Body of pancreas (tissue), 4 donors: ENCODE results near the gene MTCH1. TPM values are rescaled to one million over a fixed set of nuclear protein-coding genes. Genes with fewer than 3 reads are reported as not detected.

Experiments
- ATAC-seq: fragments of 150-250 bp; one replicate; pipeline ENCODE4 v1.9.1; 2016
- DNase-seq, 4 donors: peaks; one replicate each; pipeline ENCODE4 v3.0.0-alpha.2; 2019
- H3K27ac ChIP-seq, 4 donors: fragments of 200-600 bp; sonication (generic); 1 replicate in 3 of 4; 2 replicates in 1 of 4; pipeline versions ENCODE4 v1.5.1 to v1.6.1; 2016 to 2019; ENCODE audit warnings: mild to moderate bottlenecking in 1 of 4, mixed read lengths in 1 of 4, moderate library complexity in 1 of 4
- H3K27me3 ChIP-seq, 2 donors: fragments of 200-600 bp; sonication (generic); one replicate each; pipeline ENCODE4 v1.6.0; 2016; ENCODE audit warnings: mild to moderate bottlenecking in 1 of 2
- H3K36me3 ChIP-seq, 2 donors: fragments of 200-600 bp; sonication (generic); replicated peaks in 1 of 2; 2 replicates each; pipeline ENCODE4 v1.5.1; 2016; ENCODE audit warnings: low read depth in 2 of 2; ENCODE audit not compliant: insufficient read depth in 1 of 2
- H3K4me1 ChIP-seq: fragments of 200-600 bp; sonication (generic); one replicate; pipeline ENCODE4 v1.6.0; 2016
- H3K4me3 ChIP-seq, 2 donors: fragments of 200-600 bp; sonication (generic); 1 replicate in 1 of 2; 2 replicates in 1 of 2; pipeline ENCODE4 v1.5.1; 2016 to 2019
- H3K9me3 ChIP-seq, 3 donors: fragments of 200-600 bp; sonication (generic); 1 replicate in 2 of 3; 2 replicates in 1 of 3; pipeline ENCODE4 v1.5.1; 2016
- CTCF ChIP-seq, 7 experiments: fragments of 450-650 bp in 4 of 7; fragments of 200-600 bp in 3 of 7; sonication (generic) in 3 of 7; IDR thresholded peaks; one replicate each; pipeline ENCODE4 v1.5.1; 2016 to 2019; ENCODE audit warnings: antibody characterized with exemption in 7 of 7
- POLR2A ChIP-seq, 3 donors: fragments of 450-650 bp; IDR thresholded peaks; one replicate each; pipeline ENCODE4 v1.6.1; 2016; ENCODE audit warnings: antibody characterized with exemption in 3 of 3, mild to moderate bottlenecking in 2 of 3
- WGBS, 2 donors: methylation state at CpG; one replicate each; pipeline ENCODE4 v1.1.5; 2017; 5-methylcytosine and 5-hydroxymethylcytosine counted together
- intact Hi-C: fragments of 100-400 bp; cut with DNase I; formaldehyde crosslinking; loops from one replicate; pipeline ENCODE4 v1.15.1; 2023
- total RNA-seq, 2 donors: library from RNA; depleted of rRNA; stranded (reverse); fragments of >200 nt; gene quantifications; one replicate each; pipeline ENCODE4 v1.1.0, GENCODE V29; 2016

Gene MTCH1
- total RNA-seq, 2 donors from 2014 or later, result 152 to 198 TPM

DNA sequence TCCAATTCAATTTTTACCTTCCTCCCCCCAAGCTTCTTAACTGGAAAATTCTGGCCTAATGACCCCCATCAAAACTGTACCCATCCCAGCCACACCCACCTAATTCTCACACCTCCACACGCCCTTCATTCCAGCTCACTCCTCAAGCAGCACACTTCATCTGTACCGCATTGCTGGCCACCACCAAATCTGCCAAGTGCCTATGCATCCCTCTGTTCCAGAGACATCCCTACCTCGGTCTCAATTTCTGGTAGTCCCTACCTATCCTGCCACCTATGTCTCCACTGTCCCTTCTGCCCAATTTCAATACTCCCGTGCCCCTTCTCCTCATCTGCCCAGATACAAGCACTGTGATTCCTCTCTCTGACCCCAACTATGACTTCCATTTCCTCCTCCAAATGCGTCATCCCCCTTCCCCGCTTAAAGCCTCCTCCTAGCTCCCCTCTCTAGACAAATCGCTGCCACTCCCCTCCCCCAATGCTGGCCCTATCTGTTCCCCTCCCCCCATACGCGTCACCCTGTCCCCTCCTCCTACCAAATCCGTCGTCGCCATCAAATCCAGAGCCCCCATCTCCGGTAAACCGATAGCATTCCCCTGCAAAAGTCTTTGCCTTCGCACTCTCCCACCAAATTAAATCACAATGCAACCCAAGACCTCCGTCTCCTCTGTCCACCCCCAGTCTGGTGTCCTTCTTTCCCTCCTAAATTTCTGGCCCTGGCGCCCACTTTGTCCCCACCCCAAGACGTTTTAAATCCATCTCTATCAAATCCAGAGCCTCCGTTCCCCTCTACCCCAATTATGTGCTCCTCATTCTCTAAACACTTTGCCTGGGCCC, 1.2 kb downstream of the MTCH1 start:
- DNase-seq (peak; percentile 39 to 60 (median 51)), ATAC-seq (no peak)
- Histone ChIP-seq H3K4me3 (peak overlapping the region; percentile 95 to 97), H3K4me1 (peaks cover 60% of the 10 kb centered on the region), H3K36me3 (no peaks in the 10 kb centered on the region), H3K27me3 (no peaks in the 10 kb centered on the region), H3K9me3 (no peaks in the 10 kb centered on the region), H3K27ac (peak overlapping the region in 3 of 4 donors; percentile 96 to 97 (median 97))
- no peak for TF ChIP-seq CTCF (IDR thresholded peaks at IDR 0.05)
- intact Hi-C loops, result no loop called here
- 5 to 8% methylated on average over 19 of the region's 19 CpGs for WGBS, 2 donors

- Histone ChIP-seq H3K4me3 (no peak overlapping the region), H3K4me1 (peaks cover 70% of the 10 kb centered on the region), H3K27me3 (no peaks in the 10 kb centered on the region), H3K9me3 (no peaks in the 10 kb centered on the region), H3K36me3 (no peaks in the 10 kb centered on the region), H3K27ac (no peak overlapping the region)
- intact Hi-C loops, result no loop called here
- 85 to 86% methylated on average over 3 of the region's 3 CpGs for WGBS, 2 donors
- no peak for ATAC-seq
- TF ChIP-seq CTCF (IDR thresholded peaks at IDR 0.05), result no peak
- TF ChIP-seq POLR2A (IDR thresholded peaks at IDR 0.05), result no peak
- DNase-seq, result no peak
Observed at GRCh38 chr6:36983538-36983937, 2.5 kb downstream of the MTCH1 start.

DNA sequence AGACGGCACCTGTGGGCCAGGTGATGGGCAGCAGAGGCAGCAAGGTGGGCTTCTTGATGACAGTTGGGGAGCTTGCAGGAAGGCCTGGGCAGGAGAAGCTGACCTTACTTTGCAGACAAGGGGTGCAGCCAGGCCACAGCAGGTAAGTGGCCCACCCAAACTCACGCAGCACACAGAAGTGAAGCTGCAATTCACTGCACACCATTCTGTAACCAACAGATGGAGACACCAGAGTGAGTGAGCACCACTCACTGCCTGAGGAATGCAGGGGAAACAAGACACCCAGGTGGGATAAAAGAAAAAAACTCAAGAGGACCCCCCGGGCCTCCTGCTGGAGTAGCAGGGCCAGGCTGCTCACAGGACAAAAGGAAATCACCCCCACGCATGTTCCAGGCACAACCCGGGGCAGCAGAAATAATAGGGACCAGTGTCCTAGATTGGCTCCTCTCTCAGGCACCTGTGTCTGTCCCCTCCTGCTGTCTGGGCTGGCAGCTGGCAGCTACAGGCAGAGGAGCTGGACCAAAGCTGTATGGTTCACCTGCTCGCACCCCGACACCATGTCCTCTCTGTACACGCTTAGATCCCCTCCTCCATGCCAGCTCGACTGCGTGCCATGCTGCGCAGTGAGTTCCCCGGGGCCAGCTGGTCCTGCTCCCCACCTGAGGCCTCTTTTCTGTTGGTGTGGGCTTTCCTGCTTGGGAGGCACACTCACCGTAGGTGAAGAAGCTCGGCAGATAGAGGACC, 4.9 kb downstream of the MTCH1 start:
- Histone ChIP-seq H3K27me3 (no peaks in the 10 kb centered on the region), H3K4me1 (peaks cover 60% of the 10 kb centered on the region), H3K4me3 (no peak overlapping the region), H3K9me3 (no peaks in the 10 kb centered on the region), H3K36me3 (peaks cover 14 to 16% of the 10 kb centered on the region in 2 donors), H3K27ac (peak overlapping the region in 2 of 4 donors; percentile 18 to 22)
- intact Hi-C loops, result no loop called here
- ATAC-seq (no peak), DNase-seq (no peak)
- no peak for TF ChIP-seq CTCF (IDR thresholded peaks at IDR 0.05)
- TF ChIP-seq POLR2A (IDR thresholded peaks at IDR 0.05), result no peak
- WGBS, 2 donors, result 65 to 72% methylated on average over 7 to 14 of the region's 14 CpGs

GRCh38 chr6:36980129-36980528, 5.9 kb downstream of the MTCH1 start:
- H3K9me3 ChIP-seq, result no peaks in the 10 kb centered on the region
- peaks cover 23% of the 10 kb centered on the region in 2 donors for H3K36me3 ChIP-seq
- H3K4me3 ChIP-seq, result no peak overlapping the region
- WGBS, 2 donors, result 62 to 80% methylated on average over 6 of the region's 6 CpGs
- no peaks in the 10 kb centered on the region for H3K27me3 ChIP-seq
- H3K27ac ChIP-seq, result peak overlapping the region in 2 of 4 donors; percentile 18 to 22
- H3K4me1 ChIP-seq, result peaks cover 58% of the 10 kb centered on the region
- no peak for DNase-seq
- intact Hi-C loops, result no loop called here
- no peak for TF ChIP-seq CTCF (IDR thresholded peaks at IDR 0.05)
- no peak for TF ChIP-seq POLR2A (IDR thresholded peaks at IDR 0.05)
- ATAC-seq, result no peak
